GM21528 (cell line): ENCODE data around the gene FKBP9.

Source experiments
- ATAC-seq: cut with Tn5 transposase; IDR thresholded peaks from one replicate; pipeline ENCODE4 v1.9.1; 2021; ENCODE audit warnings: mild to moderate bottlenecking, moderate library complexity; ENCODE audit not compliant: unreplicated experiment, low FRiP score

Gene FKBP9

GRCh38 chr7:33053721-33054120, 96.5 kb downstream of the FKBP9 start:
- ATAC-seq: no peak

- no peak for ATAC-seq
These were observed 97.2 kb downstream of the FKBP9 start for GRCh38 chr7:33054261-33054964.

GRCh38 chr7:33055158-33055557, 97.9 kb downstream of the FKBP9 start:
- ATAC-seq: no peak
